Effector CD8-positive, alpha-beta T cell (primary cell): ENCODE measurements around the gene DCPS.
"Not testable (repeated sequence)": the region's sequence is repeated elsewhere in the genome, so short reads cannot be mapped to it uniquely, and the experiment has no call there.

ENCODE experiments used
- DNase-seq: peaks from one replicate; lab custom pipeline; 2025; lab: John Stamatoyannopoulos, UW

The DCPS gene

DNA sequence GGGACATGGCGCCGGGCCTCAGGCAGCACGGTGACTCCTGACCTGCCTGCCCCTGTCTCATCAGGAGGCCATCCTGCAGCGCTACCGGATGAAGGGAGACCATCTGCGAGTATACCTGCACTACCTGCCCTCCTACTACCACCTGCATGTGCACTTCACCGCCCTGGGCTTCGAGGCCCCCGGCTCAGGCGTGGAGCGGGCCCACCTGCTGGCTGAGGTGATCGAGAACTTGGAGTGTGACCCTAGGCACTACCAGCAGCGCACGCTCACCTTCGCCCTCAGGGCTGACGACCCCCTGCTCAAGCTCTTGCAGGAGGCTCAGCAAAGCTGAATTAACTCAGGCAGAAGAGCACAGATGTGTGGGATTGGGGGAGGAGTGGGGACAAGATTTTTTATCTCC is 41.4 kb downstream of the DCPS start:
- no peak for DNase-seq

GRCh38 chr11:126345759-126346585 is 42.1 kb downstream of the DCPS start:
- DNase-seq, result no peak

- DNase-seq, result no peak
Measured at GRCh38 chr11:126346586-126346940, 42.7 kb downstream of the DCPS start.

DNA sequence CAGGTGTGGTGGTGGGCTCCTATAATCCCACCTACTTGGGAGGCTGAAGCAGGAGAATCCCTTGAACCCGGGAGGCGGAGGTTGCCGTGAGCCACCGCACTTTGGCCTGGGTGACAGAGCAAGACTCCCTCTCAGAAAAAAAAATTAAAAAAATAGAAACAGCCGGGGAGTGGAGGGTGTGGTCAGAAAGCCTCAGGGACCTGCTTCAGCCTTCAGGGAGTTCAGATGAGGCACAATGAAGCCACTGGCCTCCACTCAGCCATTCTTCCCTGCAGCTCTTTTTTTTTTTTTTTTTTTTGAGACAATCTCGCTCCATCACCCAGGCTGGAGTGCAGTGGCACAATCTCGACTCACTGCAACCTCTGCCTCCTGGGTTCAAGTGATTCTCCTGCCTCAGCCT is 43.1 kb downstream of the DCPS start:
- not testable (repeated sequence) for DNase-seq

DNA sequence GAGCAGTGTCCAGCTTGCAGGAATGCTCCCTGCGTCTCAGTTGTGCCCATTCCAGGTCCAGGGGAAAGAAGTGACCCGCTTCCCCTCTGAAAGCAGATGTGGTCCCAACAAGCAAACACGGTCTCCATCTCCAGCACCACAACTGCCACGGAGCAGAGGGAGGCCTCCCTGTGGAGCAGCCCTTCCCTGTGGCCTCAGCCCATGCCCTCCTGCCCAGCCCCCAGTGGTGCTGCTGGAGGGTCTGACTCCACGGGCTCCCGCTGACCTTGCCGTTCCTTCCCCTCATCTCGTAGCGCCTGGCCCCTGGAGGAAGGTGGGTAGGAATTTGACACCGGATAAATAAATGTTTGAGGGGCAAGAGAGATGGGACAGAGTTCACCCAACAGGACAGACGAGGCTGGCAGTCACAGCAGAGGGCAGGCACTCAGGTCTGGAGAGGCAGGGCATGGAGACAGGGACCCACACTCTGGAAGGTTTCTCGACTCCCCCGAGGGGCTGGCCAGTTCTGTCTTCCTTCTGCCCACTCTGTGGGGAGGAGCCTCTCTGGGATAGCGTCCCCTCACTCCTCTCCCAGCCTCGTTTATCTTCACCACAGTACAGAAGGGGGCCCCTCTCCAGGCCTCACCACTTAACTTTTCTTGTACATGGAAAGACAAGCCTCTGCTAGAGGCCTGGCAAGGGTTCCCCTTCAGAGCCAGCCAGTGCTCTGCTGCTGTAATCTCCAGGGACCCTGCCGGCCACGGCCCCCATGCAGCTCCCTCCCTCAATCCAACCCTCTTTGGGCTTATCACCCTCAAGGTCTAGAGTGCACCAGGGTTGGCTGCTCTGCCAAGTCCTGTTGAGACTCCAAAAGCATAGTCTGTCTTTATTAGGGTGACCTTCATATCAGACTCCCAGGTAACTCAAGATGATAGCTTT is 44.1 kb downstream of the DCPS start:
- DNase-seq, result no peak

GRCh38 chr11:126348806-126349582 is 45.1 kb downstream of the DCPS start:
- DNase-seq, result no peak

- no peak for DNase-seq
Measured at GRCh38 chr11:126350836-126351235, 47.0 kb downstream of the DCPS start.

- no peak for DNase-seq
Measured at GRCh38 chr11:126352163-126352562, 48.3 kb downstream of the DCPS start.

DNA sequence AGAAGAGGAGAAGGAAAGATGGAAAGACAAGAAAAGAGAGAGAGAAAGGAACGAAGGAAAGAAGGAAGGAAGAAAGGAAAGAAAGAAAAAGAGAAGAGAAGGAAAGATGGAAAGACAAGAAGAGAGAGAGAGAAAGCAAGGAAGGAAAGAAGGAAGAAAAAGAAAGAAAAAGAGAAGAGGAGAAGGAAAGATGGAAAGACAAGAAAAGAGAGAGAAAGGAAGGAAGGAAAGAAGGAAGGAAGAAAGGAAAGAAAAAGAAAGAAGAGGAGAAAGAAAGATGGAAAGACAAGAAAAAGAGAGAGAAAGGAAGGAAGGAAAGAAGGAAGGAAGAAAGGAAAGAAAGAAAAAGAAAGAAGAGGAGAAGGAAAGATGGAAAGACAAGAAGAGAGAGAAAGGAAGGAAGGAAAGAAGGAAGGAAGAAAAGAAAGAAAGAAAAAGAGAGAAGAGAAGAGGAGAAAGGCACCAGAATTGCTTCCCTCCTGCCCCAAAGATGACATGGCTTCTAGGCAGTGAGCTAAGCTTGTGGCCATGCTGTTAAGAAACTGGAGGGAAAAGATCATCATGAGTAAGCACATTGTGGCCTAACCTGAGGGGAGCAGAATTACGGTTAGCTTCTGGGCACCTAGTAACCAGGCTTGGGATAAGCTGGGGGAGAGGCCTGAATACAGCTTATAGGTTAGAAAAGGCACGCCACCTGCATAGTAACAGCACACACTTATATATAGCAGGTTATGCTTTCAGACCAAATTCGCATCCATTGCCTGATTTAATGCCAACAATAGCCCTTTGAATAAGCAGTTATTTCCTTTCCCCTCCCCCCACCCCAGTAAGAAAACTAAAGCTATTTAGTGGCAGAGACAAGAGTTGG is 49.3 kb downstream of the DCPS start:
- no peak for DNase-seq

GRCh38 chr11:126354631-126355323 is 50.9 kb downstream of the DCPS start:
- DNase-seq, result no peak

GRCh38 chr11:126355324-126355925 is 51.6 kb downstream of the DCPS start, which contains the start of gene ST3GAL4:
ST3GAL4 (plus strand) TSS chr11:126355686; CDS start chr11:126406156, 50,470 bp downstream.
- peak; percentile 29 for DNase-seq

DNA sequence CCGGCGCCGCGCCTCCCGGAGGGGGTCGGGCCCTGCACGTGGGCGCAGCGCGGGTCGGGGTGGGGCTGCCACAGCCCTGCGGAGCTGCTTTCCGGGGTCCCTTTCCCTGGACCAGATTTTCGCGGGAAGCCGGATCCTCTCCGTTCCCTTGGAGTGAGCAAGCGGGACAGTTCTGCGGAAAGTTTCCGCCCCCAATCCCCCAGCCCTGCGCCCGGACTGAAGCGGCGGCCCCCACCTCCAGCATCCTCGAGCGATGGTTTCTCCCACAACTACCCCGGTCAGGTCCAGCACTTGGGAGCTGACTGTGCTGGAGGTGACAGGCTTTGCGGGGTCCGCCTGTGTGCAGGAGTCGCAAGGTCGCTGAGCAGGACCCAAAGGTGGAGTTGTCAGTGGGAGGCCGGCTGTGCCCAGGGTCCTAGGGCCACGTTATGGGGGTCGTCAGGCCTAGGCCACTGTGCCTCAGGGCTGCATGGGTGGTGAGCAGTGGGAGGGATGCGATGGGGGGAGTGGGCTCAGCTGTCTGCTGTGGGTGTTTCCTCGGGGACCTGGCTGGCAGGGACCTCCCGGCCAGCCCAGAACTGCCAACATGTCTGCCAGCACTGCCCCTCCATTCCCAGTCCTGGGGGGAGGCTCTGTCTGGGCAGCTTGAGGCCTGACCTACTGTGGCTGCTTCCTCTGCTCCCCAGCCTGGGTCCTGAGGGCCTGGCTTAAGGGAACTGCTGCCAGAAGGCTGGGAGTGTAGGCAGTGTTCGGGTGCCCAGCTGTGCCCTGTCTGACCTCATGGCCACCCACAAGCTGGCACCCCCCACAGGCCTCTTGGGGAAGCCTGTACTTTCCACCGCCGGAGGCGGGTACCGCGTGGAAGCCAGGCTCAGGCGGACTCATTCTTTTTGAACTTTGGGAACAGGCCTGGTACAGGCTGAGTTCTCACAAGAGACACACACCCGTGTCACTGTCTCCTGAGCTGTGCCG is 52.4 kb downstream of the DCPS start:
- no peak for DNase-seq

- DNase-seq, result no peak
Measured at GRCh38 chr11:126357055-126357962, 53.4 kb downstream of the DCPS start.

- DNase-seq, result no peak
Measured at GRCh38 chr11:126357969-126358762, 54.3 kb downstream of the DCPS start.

DNA sequence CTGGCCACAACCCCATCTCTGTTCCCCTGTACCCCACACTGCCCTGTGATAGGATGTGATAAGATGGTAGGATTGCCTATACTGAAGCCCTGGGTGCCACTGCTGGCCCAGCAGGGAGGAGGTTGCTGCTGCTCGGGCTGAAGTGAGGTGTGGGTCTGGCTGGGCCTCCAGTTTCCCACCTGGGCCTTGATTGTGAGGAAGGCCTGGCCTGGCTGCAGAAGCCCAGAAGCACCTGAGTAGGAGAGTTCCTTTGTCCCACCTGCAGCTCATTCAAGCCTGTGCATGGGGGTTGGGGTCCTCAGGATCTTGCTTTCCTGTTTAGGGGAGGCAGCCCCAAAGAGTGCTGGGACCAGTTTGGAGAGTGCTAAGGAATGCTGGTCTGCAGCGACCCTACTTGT is 54.9 kb downstream of the DCPS start:
- DNase-seq, result no peak

DNA sequence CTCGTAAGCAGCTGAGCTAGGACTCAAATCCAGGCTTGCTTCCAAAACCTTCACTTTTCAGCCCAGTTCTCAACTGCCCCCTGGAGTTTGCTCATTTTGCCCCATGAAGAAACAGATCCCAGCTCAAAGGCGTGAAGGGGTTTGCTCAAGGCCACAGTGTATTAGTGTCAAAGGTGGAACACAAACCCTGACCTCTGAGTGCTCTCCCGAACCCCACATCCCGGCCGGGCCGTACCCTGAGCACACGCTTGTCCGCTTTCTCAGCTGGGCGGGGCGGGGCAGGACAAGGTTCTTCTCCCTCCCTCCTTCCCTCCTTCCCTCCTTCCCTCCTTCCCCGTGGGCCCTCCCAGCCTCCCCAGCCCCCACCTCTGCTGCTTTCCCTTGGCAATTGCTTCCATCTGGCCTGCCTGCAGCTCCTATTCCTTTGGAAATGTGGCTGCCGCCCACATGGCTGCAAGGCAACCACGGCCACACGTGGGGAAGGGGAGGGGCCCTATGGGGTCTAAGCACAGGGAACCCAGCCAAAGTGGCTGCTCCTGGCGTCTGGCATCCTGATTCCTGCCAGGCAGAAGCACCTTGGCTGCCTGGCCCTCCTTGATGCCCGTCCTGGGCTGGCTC is 55.7 kb downstream of the DCPS start:
- no peak for DNase-seq

GRCh38 chr11:126360049-126360446 is 56.2 kb downstream of the DCPS start:
- DNase-seq, result no peak
